Loucy (cell line): ENCODE measurements around the gene MAPT.

ENCODE experiments used
- CTCF ChIP-seq: fragments of 200-600 bp; sonication (generic); conservative IDR thresholded peaks from 2 replicates; pipeline ENCODE4 v1.5.1; 2014; ENCODE audit warnings: mild to moderate bottlenecking, antibody characterized with exemption, low read length
- EZH2phosphoT487 ChIP-seq: fragments of 200-600 bp; IDR thresholded peaks from 2 replicates; pipeline ENCODE4 v1.6.1; 2018; ENCODE audit warnings: antibody characterized with exemption, mild to moderate bottlenecking, moderate library complexity, borderline replicate concordance

GRCh38 chr17:45975640-45976295 lies 81.4 kb downstream of the MAPT start:
- TF ChIP-seq CTCF (no peak), EZH2phosphoT487 (no peak)
